Parathyroid adenoma (tissue), 2 donors: Measurements from ENCODE around the gene KIF26B.

Source experiments
- H2AFZ ChIP-seq: fragments of 300-600 bp; sonication (generic); one replicate; pipeline ENCODE4 v1.7.0; 2017; ENCODE audit warnings: antibody characterized with exemption, mild to moderate bottlenecking
- H3K27ac ChIP-seq: fragments of 300-600 bp; sonication (generic); one replicate; pipeline ENCODE4 v1.7.0; 2017
- H3K27me3 ChIP-seq: fragments of 300-600 bp; sonication (generic); one replicate; pipeline ENCODE4 v1.7.0; 2017; ENCODE audit warnings: low read length; ENCODE audit not compliant: control insufficient read depth, insufficient read depth
- H3K36me3 ChIP-seq: fragments of 300-600 bp; sonication (generic); one replicate; pipeline ENCODE4 v1.7.0; 2017; ENCODE audit warnings: low read length; ENCODE audit not compliant: control insufficient read depth, insufficient read depth
- H3K4me1 ChIP-seq: fragments of 300-600 bp; sonication (generic); one replicate; pipeline ENCODE4 v1.7.0; 2017; ENCODE audit warnings: control low read depth
- H3K4me2 ChIP-seq: fragments of 300-600 bp; sonication (generic); one replicate; pipeline ENCODE4 v1.7.0; 2017; ENCODE audit warnings: low read length
- H3K4me3 ChIP-seq: fragments of 300-600 bp; sonication (generic); one replicate; pipeline ENCODE4 v1.7.0; 2017; ENCODE audit warnings: low read depth, low read length
- H3K79me2 ChIP-seq: fragments of 300-600 bp; sonication (generic); one replicate; pipeline ENCODE4 v1.7.0; 2017; ENCODE audit warnings: control low read depth
- H3K9ac ChIP-seq: fragments of 300-600 bp; sonication (generic); one replicate; pipeline ENCODE4 v1.7.0; 2017; ENCODE audit warnings: mild to moderate bottlenecking
- H3K9me3 ChIP-seq: fragments of 300-600 bp; sonication (generic); one replicate; pipeline ENCODE4 v1.7.0; 2017; ENCODE audit warnings: low read length; ENCODE audit not compliant: control insufficient read depth
- TF ChIP-seq, protein P1 (sequence below): fragments of 300-600 bp; sonication (generic); IDR thresholded peaks from one replicate; pipeline ENCODE4 v1.7.0; 2017; ENCODE audit warnings: antibody characterized with exemption, mild to moderate bottlenecking
- donor health status: primary hyperparathyroidism.

KIF26B gene

GRCh38 chr1:245142171-245142798, 12.5 kb upstream of the KIF26B start:
- Histone ChIP-seq H3K4me2 (no peak overlapping the region), H3K79me2 (no peaks in the 10 kb centered on the region), H3K4me3 (no peak overlapping the region), H3K9ac (no peak overlapping the region), H3K27ac (no peak overlapping the region), H2AFZ (no peak overlapping the region), H3K9me3 (no peaks in the 10 kb centered on the region), H3K4me1 (no peaks in the 10 kb centered on the region), H3K27me3 (no peaks in the 10 kb centered on the region), H3K36me3 (no peaks in the 10 kb centered on the region)
- TF ChIP-seq, protein P1, sequence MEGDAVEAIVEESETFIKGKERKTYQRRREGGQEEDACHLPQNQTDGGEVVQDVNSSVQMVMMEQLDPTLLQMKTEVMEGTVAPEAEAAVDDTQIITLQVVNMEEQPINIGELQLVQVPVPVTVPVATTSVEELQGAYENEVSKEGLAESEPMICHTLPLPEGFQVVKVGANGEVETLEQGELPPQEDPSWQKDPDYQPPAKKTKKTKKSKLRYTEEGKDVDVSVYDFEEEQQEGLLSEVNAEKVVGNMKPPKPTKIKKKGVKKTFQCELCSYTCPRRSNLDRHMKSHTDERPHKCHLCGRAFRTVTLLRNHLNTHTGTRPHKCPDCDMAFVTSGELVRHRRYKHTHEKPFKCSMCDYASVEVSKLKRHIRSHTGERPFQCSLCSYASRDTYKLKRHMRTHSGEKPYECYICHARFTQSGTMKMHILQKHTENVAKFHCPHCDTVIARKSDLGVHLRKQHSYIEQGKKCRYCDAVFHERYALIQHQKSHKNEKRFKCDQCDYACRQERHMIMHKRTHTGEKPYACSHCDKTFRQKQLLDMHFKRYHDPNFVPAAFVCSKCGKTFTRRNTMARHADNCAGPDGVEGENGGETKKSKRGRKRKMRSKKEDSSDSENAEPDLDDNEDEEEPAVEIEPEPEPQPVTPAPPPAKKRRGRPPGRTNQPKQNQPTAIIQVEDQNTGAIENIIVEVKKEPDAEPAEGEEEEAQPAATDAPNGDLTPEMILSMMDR: no peak

- Histone ChIP-seq H3K9ac (no peak overlapping the region), H3K27me3 (no peaks in the 10 kb centered on the region), H3K36me3 (no peaks in the 10 kb centered on the region), H3K27ac (no peak overlapping the region), H3K4me2 (no peak overlapping the region), H3K9me3 (no peaks in the 10 kb centered on the region), H2AFZ (no peak overlapping the region), H3K4me3 (no peak overlapping the region), H3K79me2 (no peaks in the 10 kb centered on the region), H3K4me1 (no peaks in the 10 kb centered on the region)
- TF ChIP-seq, protein P1: no peak
These were observed 11.8 kb upstream of the KIF26B start for GRCh38 chr1:245142976-245143375.

- no peaks in the 10 kb centered on the region for H3K27me3 ChIP-seq
- H3K4me1 ChIP-seq: no peaks in the 10 kb centered on the region
- no peak overlapping the region for H3K9ac ChIP-seq
- H3K9me3 ChIP-seq: no peaks in the 10 kb centered on the region
- H3K79me2 ChIP-seq: no peaks in the 10 kb centered on the region
- TF ChIP-seq, protein P1: no peak
- no peak overlapping the region for H2AFZ ChIP-seq
- H3K4me3 ChIP-seq: no peak overlapping the region
- no peak overlapping the region for H3K27ac ChIP-seq
- H3K4me2 ChIP-seq: no peak overlapping the region
- no peaks in the 10 kb centered on the region for H3K36me3 ChIP-seq
These were observed 10.9 kb upstream of the KIF26B start for GRCh38 chr1:245143849-245144248.

- Histone ChIP-seq H2AFZ (no peak overlapping the region), H3K4me1 (no peaks in the 10 kb centered on the region), H3K27ac (no peak overlapping the region), H3K36me3 (no peaks in the 10 kb centered on the region), H3K9ac (no peak overlapping the region), H3K79me2 (no peaks in the 10 kb centered on the region), H3K27me3 (no peaks in the 10 kb centered on the region), H3K4me2 (no peak overlapping the region), H3K9me3 (no peaks in the 10 kb centered on the region), H3K4me3 (no peak overlapping the region)
- TF ChIP-seq, protein P1: no peak
These were observed 6.7 kb upstream of the KIF26B start for GRCh38 chr1:245148069-245148468.

DNA sequence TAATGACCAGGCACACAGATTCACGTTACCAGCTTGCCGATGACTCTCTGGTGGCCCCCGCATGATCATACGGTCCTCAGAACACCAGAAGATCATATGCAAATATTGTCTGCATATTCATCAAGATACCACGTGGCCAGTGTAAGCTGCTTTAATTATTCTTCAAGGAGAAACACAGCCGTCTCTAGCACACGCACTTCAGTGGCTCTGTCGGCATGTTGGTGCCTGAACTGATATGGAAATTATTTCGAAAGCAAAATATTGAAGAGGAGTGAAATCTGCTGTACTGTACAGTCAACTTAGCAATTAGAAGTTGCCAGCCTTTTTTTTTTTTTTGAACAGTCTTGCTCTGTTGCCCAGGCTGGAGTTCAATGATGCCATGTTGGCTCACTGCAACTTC, 5.9 kb upstream of the KIF26B start:
- H3K27me3 ChIP-seq: no peaks in the 10 kb centered on the region
- H3K27ac ChIP-seq: no peak overlapping the region
- H3K79me2 ChIP-seq: no peaks in the 10 kb centered on the region
- no peak overlapping the region for H3K4me3 ChIP-seq
- H3K4me1 ChIP-seq: no peaks in the 10 kb centered on the region
- no peaks in the 10 kb centered on the region for H3K9me3 ChIP-seq
- no peak overlapping the region for H2AFZ ChIP-seq
- TF ChIP-seq, protein P1: no peak
- H3K36me3 ChIP-seq: no peaks in the 10 kb centered on the region
- no peak overlapping the region for H3K4me2 ChIP-seq
- H3K9ac ChIP-seq: no peak overlapping the region
